ENCODE data around the gene TRABD2A. TPM values are rescaled to one million over a fixed set of nuclear protein-coding genes. Genes with fewer than 3 reads are reported as not detected.

The TRABD2A gene
- total and polyA plus RNA-seq, 2 of the 13 experiments (the other 11 are each of a cell fraction or from before 2014, with no cell fraction given), result 0.15 TPM; not detected in 1

DNA sequence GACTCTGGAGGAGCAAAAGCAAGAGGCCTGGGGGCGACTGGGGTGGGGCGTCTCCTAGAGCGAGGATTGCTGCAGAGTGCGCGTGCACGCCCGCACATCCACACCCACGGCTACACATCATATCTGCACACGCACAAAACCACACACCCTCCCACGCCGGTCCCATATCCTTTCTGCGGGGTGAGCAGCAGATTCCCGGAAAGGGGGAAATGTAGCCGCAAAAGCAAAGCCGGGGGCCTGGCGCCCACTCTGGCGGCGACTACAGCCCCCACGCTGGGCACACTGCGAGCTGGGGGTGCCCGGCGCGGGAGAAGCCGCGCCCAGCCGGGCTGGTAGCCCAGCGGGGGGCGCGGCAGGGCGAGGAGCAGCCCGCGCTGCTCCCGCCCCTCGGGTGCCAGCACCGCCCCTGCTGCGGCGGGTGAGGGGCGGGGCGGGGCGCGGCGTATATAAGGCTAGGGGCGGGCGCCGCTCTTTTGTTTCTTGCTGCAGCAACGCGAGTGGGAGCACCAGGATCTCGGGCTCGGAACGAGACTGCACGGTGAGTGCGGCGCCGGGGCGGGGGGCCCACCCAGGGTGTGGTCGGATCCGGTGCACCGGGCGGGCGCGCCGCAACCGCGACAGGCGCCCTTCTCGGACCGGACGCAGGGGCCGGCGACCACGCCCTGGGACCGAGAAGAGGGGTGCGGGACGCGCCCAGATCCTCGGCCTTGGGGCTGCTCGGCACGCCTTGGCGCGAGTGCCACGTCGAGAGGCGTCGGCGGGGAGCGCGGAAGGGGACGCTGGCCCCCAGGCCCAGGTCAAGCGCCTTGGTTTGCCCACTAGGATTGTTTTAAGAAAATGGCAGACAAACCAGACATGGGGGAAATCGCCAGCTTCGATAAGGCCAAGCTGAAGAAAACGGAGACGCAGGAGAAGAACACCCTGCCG is 24.6 kb upstream of the TRABD2A start, which contains the start of gene TMSB10 (continued):
- TF ChIP-seq NR2F1 (CRISPR knock-in tag; IDR thresholded peaks at IDR 0.05), result no peak
- peak; percentile 85; the same call in 1 of the 2 replicates for TF ChIP-seq GATA4 (IDR thresholded peaks at IDR 0.05; ENCODE audit: borderline replicate concordance, low read depth)
- peak; percentile 76; the same call in 1 of the 2 replicates for TF ChIP-seq TARDBP (CRISPR knock-in tag; IDR thresholded peaks at IDR 0.05)
- peak; percentile 91 for TF ChIP-seq DR1 (CRISPR knock-in tag; IDR thresholded peaks at IDR 0.05)
- TF ChIP-seq, protein P1, sequence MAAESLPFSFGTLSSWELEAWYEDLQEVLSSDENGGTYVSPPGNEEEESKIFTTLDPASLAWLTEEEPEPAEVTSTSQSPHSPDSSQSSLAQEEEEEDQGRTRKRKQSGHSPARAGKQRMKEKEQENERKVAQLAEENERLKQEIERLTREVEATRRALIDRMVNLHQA (CRISPR knock-in tag; IDR thresholded peaks at IDR 0.05), result no peak
- no peak for TF ChIP-seq MTA3 (CRISPR knock-in tag; IDR thresholded peaks at IDR 0.05)
- no peak for TF ChIP-seq ZNF326 (CRISPR knock-in tag; IDR thresholded peaks at IDR 0.05; ENCODE audit: borderline replicate concordance)
- no peak for TF ChIP-seq ZSCAN30 (CRISPR knock-in tag; IDR thresholded peaks at IDR 0.05)
- TF ChIP-seq ZZZ3 (CRISPR knock-in tag; IDR thresholded peaks at IDR 0.05; ENCODE audit: borderline replicate concordance), result no peak; the same call in 1 of the 2 replicates
- TF ChIP-seq, protein P2, sequence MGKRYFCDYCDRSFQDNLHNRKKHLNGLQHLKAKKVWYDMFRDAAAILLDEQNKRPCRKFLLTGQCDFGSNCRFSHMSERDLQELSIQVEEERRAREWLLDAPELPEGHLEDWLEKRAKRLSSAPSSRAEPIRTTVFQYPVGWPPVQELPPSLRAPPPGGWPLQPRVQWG (CRISPR knock-in tag; IDR thresholded peaks at IDR 0.05; ENCODE audit: borderline replicate concordance, low read depth), result no peak
- peak; percentile 78; the same call in 1 of the 2 replicates for TF ChIP-seq EED (CRISPR knock-in tag; IDR thresholded peaks at IDR 0.05)
- TF ChIP-seq FOXO1 (CRISPR knock-in tag; IDR thresholded peaks at IDR 0.05), result peak; percentile 67; the same call in 1 of the 2 replicates
- TF ChIP-seq SKI (IDR thresholded peaks at IDR 0.05; ENCODE audit: partially characterized antibody), result peak; percentile 26
- TF ChIP-seq PRPF4 (IDR thresholded peaks at IDR 0.05; ENCODE audit: low read depth, low read length, poor library complexity, severe bottlenecking), result no peak
- TF ChIP-seq ATM (IDR thresholded peaks at IDR 0.05; ENCODE audit: borderline replicate concordance), result no peak
- no peak for TF ChIP-seq RFX5 (IDR thresholded peaks at IDR 0.05; ENCODE audit: low read depth, low read length)
- peak; percentile 93 for TF ChIP-seq ZNF232 (CRISPR knock-in tag; IDR thresholded peaks at IDR 0.05; ENCODE audit: borderline replicate concordance)
- TF ChIP-seq, protein P3, sequence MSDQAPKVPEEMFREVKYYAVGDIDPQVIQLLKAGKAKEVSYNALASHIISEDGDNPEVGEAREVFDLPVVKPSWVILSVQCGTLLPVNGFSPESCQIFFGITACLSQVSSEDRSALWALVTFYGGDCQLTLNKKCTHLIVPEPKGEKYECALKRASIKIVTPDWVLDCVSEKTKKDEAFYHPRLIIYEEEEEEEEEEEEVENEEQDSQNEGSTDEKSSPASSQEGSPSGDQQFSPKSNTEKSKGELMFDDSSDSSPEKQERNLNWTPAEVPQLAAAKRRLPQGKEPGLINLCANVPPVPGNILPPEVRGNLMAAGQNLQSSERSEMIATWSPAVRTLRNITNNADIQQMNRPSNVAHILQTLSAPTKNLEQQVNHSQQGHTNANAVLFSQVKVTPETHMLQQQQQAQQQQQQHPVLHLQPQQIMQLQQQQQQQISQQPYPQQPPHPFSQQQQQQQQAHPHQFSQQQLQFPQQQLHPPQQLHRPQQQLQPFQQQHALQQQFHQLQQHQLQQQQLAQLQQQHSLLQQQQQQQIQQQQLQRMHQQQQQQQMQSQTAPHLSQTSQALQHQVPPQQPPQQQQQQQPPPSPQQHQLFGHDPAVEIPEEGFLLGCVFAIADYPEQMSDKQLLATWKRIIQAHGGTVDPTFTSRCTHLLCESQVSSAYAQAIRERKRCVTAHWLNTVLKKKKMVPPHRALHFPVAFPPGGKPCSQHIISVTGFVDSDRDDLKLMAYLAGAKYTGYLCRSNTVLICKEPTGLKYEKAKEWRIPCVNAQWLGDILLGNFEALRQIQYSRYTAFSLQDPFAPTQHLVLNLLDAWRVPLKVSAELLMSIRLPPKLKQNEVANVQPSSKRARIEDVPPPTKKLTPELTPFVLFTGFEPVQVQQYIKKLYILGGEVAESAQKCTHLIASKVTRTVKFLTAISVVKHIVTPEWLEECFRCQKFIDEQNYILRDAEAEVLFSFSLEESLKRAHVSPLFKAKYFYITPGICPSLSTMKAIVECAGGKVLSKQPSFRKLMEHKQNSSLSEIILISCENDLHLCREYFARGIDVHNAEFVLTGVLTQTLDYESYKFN (CRISPR knock-in tag; conservative IDR thresholded peaks at IDR 0.05), result peak; percentile 61
- TF ChIP-seq KMT2A (CRISPR knock-in tag; IDR thresholded peaks at IDR 0.05), result peak; percentile 59; the same call in 1 of the 2 replicates
- TF ChIP-seq, protein P4, sequence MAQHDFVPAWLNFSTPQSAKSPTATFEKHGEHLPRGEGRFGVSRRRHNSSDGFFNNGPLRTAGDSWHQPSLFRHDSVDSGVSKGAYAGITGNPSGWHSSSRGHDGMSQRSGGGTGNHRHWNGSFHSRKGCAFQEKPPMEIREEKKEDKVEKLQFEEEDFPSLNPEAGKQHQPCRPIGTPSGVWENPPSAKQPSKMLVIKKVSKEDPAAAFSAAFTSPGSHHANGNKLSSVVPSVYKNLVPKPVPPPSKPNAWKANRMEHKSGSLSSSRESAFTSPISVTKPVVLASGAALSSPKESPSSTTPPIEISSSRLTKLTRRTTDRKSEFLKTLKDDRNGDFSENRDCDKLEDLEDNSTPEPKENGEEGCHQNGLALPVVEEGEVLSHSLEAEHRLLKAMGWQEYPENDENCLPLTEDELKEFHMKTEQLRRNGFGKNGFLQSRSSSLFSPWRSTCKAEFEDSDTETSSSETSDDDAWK (CRISPR knock-in tag; IDR thresholded peaks at IDR 0.05), result no peak
- peak; percentile 71 for TF ChIP-seq TFDP2 (CRISPR knock-in tag; IDR thresholded peaks at IDR 0.05)
- TF ChIP-seq SP140L (CRISPR knock-in tag; IDR thresholded peaks at IDR 0.05; ENCODE audit: borderline replicate concordance), result no peak
